Inferior parietal cortex (tissue), 1 donor: ENCODE results near the gene PTPRJ.

ENCODE experiments used
- DNase-seq: peaks from one replicate; pipeline ENCODE4 v3.0.0-alpha.2; 2016; ENCODE audit errors: extremely low spot score

PTPRJ gene

DNA sequence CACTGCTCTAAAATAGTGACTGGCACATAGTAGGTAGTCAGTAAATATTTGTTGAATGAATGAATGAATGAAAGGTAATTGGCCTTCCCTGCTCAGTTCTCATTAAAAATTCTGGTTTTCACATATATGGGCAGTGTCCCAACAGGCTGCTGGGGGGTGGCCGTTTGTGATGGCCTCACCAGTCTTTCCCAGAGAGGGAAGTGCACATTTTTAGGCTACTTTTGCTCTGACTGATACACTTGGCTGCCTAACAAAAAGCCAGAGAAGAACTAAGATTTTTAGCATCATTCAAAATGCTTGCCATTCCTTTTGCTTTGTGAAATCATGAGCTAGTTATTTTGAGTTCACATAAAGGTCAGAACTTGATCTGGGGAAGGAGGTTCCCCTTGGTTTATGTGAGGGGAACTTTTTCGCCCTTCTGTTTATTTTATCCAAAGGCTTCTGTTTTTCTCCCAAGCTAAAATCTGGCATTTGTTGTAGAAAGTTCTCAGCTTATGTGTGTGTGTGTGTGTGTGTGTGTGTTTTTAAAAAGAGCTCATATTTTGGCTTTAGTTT is 83.1 kb downstream of the PTPRJ start:
- DNase-seq = no peak

- DNase-seq = no peak
These were observed 83.9 kb downstream of the PTPRJ start for GRCh38 chr11:48064306-48064705.

DNA sequence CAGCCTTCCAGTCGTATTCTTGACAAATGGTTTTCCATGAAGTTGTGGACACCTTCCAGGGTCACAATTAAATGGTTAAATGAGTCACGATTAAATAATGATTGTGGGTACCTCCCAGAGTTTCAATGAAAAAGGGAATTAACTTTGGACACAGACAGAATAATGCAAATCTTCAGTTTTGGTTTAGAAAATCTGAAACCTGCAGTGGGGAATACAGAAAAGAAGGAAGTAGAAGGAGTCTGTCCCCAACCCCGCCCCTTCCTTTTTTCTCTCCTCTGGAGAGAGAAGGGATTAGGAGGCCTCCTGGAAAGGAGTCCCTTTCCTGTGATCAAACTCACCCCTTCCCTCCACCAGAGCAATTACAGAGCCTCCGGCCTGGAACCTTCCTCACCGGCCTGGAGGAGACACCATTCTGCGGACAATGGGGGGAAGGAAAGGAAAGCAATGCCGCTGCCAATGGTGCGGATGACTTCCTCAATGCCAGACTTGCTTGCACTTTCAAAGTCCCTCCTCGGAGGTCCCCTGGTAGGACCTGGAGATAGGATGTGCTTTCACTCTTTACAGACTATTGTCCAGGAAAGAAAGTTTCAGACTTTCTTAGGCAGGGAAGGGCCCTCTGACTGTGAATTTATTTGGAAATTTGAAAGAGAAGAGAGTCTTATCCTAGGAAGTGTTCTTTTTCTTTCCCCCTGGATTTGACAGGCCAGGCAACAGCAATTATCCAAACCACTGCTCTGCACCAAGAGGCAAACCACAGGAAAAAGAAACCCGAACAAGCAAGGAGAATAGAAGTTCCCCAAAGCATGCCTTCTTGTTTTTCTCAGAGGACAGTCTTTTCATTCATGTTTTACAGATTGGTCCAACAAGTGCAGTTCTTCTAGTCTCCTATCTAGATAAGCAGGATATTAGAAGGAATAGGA is 86.8 kb downstream of the PTPRJ start:
- no peak for DNase-seq

DNA sequence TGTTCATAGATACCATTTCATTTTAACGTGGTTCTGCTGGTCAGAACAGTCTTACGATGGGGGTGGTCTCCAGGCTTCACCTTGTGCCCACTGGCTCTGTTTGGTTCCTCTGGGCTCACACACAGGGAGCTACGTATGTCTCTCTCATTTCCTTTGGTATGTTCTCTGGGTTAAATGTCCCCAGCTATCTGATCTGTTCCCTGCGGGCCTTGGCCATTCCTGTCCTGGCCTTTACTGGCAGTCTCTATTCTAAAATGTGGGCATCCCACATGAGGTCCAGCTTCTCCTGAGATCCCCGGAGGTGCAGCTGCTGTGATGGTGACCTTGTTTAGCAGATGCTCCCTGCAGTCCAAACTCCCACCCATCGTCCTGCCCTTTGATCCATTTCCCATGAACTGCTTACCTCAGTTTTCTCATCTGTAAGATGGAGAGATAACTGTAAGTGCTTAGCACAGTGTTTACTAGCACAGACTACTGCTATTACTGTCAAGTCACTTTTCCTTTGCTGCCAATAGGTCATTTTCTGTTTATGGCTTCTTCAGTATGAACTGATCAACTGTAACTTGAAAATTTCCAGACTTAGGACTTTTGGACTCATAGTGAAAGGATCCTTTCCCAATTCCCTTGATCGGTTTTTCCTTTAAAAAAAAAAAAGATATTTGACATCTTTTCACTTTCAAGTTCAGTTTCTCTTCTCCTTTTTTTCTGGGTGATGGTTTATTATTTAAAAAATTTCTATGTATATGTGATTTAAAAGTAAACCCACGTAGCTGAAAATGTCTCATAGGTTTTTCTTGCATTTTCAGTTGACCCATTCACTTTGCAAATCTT is 92.9 kb downstream of the PTPRJ start:
- no peak for DNase-seq

- DNase-seq = no peak
These were observed 94.2 kb downstream of the PTPRJ start for GRCh38 chr11:48074425-48075181.

DNA sequence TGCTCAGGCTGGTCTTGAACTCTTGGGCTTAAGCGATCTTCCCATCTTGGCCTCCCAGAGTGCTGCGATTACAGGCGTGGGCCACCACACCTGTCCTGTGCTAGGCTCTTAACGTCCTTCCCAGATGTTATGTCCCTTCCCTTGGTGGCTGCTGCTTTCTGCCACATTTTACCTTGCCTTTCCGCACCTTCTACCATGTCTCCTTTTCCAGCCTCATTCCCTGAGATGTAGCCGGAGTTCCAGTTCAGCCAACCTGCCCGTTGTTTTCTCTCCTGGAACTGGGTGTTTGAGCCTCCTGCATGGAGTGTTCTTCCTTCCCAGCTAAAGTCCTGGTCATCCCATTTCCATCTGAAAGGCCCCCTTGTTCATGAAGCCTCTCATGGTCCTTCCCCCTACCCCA is 95.3 kb downstream of the PTPRJ start:
- no peak for DNase-seq

DNA sequence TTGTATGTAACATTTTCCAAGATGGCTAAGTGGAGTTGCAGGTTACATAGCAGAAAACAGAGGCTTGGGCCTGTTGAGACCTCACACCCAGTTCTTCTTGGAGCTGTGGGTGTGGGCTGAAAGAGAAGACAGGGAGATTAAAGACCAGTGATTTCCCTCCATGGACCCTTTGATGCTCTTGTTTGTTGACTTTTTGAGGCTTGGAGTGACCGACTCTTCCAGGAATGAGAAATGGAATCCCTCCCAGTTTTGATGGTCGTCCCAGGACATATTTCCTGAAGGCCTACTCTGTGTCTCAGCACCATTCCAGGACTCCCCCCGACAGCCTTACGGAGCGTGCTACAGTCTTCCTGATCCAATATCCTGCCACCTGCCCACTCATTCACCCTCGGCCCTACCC is 96.9 kb downstream of the PTPRJ start:
- DNase-seq = no peak

DNA sequence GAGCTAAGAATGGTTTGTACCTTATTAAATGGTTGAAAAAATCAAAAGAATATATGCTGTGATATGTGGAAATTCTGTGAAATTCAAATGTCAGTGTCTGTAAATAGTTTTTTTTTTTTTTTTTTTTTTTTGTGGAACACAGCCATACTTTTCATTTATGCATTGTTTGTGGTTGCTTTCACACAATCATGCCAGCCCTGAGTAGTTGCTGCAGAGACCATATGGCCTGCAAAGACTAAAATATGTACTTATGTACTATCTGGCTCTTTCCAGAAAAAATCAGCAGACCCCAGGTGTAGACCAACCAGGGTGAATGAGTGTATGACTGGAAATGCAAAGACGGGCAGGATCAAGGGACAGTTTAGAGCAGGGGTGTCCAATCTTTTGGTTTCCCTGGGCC is 98.3 kb downstream of the PTPRJ start:
- DNase-seq = no peak

- no peak for DNase-seq
These were observed 99.2 kb downstream of the PTPRJ start for GRCh38 chr11:48079596-48079995.

DNA sequence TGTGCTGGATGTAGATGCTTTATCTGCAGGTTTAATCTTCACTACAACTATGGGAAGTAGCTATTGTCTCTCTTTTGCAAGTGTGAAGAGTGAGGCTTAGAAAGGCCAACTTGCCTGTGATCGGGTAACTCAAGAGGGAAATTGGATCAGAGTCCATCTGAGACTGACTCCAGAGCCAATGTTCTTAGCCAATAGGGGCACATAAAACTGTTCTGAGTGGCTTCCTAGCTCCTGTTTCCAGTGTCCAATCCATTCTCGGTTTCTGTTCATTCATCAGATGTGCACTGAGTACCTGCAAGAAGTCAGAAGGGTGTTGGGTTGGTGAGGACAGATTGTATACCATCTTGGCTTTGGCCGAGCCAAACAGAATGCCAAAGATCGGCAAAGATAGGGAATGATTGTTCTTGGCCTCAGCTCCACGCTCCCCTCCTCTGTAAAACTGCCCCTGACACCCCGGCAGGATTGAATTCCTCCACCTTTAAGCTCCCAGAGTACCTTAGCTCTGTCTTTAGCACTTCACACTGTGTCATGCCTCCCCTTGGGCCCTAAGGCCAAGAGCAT is 100.0 kb downstream of the PTPRJ start:
- DNase-seq = no peak

GRCh38 chr11:48081151-48082010 is 101.0 kb downstream of the PTPRJ start:
- DNase-seq = peak; percentile 45

DNA sequence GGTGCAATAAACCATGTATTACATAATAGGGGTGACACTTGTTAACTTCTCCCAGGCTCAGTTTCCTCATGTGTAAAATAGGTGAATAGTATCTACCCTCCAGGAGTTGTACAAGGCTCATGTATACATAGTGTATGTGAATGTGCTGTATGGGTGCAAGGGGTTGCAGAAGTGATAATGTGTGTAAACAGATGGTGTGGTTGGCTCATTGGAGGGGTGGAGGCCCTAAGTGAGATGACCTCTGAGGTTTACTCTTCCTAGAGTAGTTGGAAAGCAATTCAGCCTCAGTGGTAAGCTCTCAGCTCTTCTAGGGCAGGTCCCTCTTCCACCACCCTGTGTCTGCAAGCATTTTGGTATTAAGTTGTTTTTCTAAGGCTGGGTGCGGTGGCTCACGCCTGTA is 102.4 kb downstream of the PTPRJ start:
- no peak for DNase-seq

- no peak for DNase-seq
These were observed 103.1 kb downstream of the PTPRJ start for GRCh38 chr11:48083421-48083820.

DNA sequence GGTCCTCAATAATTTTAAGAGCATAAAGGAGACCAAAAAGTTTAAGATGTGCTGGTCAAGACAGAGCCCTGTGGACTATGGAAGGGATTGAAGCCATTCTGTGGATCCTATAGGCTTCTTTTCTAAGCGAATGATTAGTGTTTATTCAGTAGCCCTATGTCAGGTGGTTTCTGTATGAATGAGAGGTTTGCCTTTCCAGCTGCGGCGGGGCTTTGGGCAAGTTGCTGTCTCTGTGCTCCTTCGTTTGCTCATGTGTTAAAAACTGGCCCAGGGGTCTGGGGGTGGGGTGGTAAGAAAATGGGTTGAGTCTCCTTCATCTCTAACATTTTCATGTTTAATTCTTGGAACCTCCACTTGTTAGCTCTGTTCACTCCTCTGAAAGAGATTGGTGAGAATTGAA is 105.3 kb downstream of the PTPRJ start:
- DNase-seq = no peak

DNA sequence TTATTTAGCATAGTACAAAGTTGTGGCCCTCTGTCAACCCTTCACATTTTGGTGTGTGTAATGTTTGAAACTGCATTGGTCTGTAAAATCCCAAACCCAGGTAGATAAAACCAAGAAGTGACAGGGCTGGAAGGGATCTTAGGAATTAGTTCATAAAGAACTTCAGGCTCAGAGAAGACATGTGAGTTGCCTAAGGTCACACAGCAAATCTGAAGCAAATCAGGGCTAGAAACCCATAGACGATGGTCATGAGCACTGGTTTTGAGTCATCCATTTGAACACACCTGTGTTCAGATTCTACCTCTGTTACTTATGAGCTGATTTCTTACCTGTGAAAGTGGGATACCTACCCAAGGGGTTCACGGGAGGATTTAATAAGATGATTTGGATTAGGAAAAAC is 107.1 kb downstream of the PTPRJ start:
- DNase-seq = no peak

- DNase-seq = no peak
These were observed 107.8 kb downstream of the PTPRJ start for GRCh38 chr11:48087974-48088681.

DNA sequence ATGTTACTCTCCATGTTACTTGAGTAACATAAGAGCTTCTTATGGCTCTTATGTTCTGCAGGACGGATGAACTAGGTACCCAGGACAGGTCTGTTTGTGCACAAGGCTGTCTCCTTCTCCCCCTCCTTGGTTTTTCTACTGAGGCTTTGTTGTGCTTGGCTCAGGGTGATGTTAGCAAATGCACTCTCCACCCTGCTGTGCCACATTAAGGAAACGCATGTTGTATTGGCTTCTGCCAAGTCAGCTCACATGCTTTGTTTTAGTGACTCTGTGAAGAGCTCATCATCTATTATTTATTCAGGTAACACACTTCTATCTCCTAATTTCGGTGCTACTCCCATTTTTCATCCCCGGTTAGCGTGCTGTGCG is 108.3 kb downstream of the PTPRJ start:
- DNase-seq = no peak

- no peak for DNase-seq
These were observed 109.8 kb downstream of the PTPRJ start for GRCh38 chr11:48090174-48090573.

DNA sequence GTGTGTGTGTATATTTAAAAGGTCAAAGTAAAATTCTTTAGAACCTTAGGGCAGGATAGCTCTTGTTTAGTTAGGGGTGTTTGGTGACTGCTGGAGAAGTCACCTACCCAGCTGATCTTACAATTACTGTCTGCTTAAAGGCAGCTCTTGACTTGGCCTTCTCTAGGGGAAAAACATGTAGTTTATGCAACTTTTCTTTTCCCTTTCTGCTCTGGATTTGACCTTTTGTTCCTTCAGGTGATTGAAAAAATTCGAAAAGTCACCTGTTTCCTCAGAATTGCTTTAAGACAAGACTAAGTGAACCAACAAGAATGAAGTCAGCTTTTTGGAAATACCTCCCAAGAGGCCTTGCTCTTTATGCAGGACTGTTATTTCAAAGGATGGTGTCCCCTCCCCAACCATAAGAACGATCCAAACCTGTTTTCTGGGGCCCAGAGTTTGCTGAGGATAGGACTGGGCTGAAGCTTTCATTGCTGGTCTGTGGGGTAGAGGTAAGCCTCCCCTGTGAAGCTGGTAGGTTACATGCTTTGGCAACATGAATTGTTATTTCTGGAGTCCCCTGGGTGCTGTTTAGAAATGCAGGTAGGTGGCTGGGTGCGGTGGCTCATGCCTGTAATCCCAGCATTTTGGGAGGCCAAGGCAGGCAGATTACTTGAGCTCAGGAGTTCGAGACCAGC is 111.2 kb downstream of the PTPRJ start:
- DNase-seq = no peak
